ENCODE measurements around the gene CNDP2.
"Not testable (repeated sequence)": the region's sequence is repeated elsewhere in the genome, so short reads cannot be mapped to it uniquely, and the experiment has no call there.

Gene CNDP2

GRCh38 chr18:74497778-74498177 lies 1.6 kb downstream of the CNDP2 start:
- Histone ChIP-seq H3K27me3 (replicated peaks; ENCODE audit: insufficient read depth, low read length) (no peaks in the 10 kb centered on the region), H3K36me3 (replicated peaks; ENCODE audit: insufficient read depth, low read length) (no peaks in the 10 kb centered on the region), H4K20me1 (ENCODE audit: insufficient read depth, low read length) (no peaks in the 10 kb centered on the region), H3K9ac (ENCODE audit: low read length) (no peak overlapping the region), H3K4me3 (ENCODE audit: low read length) (no peak overlapping the region), H3K4me1 (ENCODE audit: low read length) (peaks cover 24% of the 10 kb centered on the region), H3K27ac (ENCODE audit: low read length) (peak overlapping the region; percentile 91; the same call in 1 of the 2 replicates), H3K9me2 (replicated peaks; ENCODE audit: insufficient read depth, low read length) (no peaks in the 10 kb centered on the region), H3K4me2 (ENCODE audit: low read depth, low read length) (peak overlapping the region; percentile 87), H3K9me3 (replicated peaks; ENCODE audit: insufficient read depth, low read length) (no peaks in the 10 kb centered on the region), H3F3A (ENCODE audit: insufficient read depth, low read length) (peaks cover 46% of the 10 kb centered on the region), H2AFZ (ENCODE audit: low read length) (no peak overlapping the region), H3K79me2 (ENCODE audit: low read length) (peaks cover 58% of the 10 kb centered on the region)
- no peak for DNase-seq
- TF ChIP-seq EZH2phosphoT487 (IDR thresholded peaks at IDR 0.05; ENCODE audit: low read length): no peak

- Histone ChIP-seq H3K9me2 (replicated peaks; ENCODE audit: insufficient read depth, low read length) (no peaks in the 10 kb centered on the region), H3K79me2 (ENCODE audit: low read length) (peaks cover 67% of the 10 kb centered on the region), H3K4me1 (ENCODE audit: low read length) (peaks cover 25% of the 10 kb centered on the region), H3K27ac (ENCODE audit: low read length) (peak overlapping the region; percentile 91), H4K20me1 (ENCODE audit: insufficient read depth, low read length) (no peaks in the 10 kb centered on the region), H3K36me3 (replicated peaks; ENCODE audit: insufficient read depth, low read length) (peaks cover 5% of the 10 kb centered on the region), H3K9me3 (replicated peaks; ENCODE audit: insufficient read depth, low read length) (no peaks in the 10 kb centered on the region), H3K4me3 (ENCODE audit: low read length) (peak overlapping the region; percentile 72), H3K27me3 (replicated peaks; ENCODE audit: insufficient read depth, low read length) (no peaks in the 10 kb centered on the region), H3K9ac (ENCODE audit: low read length) (peak overlapping the region; percentile 76), H3K4me2 (ENCODE audit: low read depth, low read length) (peak overlapping the region; percentile 87), H3F3A (ENCODE audit: insufficient read depth, low read length) (peaks cover 46% of the 10 kb centered on the region), H2AFZ (ENCODE audit: low read length) (peak overlapping the region; percentile 17; the same call in 1 of the 2 replicates)
- DNase-seq: peak; percentile 89
- TF ChIP-seq CTCF (IDR thresholded peaks at IDR 0.05; ENCODE audit: low read length) (no peak), EZH2phosphoT487 (IDR thresholded peaks at IDR 0.05; ENCODE audit: low read length) (no peak), EZH2 (optimal IDR thresholded peaks at IDR 0.05; ENCODE audit: low read depth, low read length) (no peak)
Measured at GRCh38 chr18:74498712-74499627, 2.8 kb downstream of the CNDP2 start.

- no peaks in the 10 kb centered on the region for H3K9me3 ChIP-seq (replicated peaks; ENCODE audit: insufficient read depth, low read length)
- no peaks in the 10 kb centered on the region for H3K27me3 ChIP-seq (replicated peaks; ENCODE audit: insufficient read depth, low read length)
- H3K79me2 ChIP-seq (ENCODE audit: low read length): peaks cover 73% of the 10 kb centered on the region
- H3K9ac ChIP-seq (ENCODE audit: low read length): peak overlapping the region; percentile 76
- peak; percentile 86 for DNase-seq
- H3K4me3 ChIP-seq (ENCODE audit: low read length): peak overlapping the region; percentile 72
- H3K4me1 ChIP-seq (ENCODE audit: low read length): peaks cover 25% of the 10 kb centered on the region
- peak overlapping the region; percentile 91 for H3K27ac ChIP-seq (ENCODE audit: low read length)
- H3K36me3 ChIP-seq (replicated peaks; ENCODE audit: insufficient read depth, low read length): peaks cover 8% of the 10 kb centered on the region
- no peak overlapping the region for H2AFZ ChIP-seq (ENCODE audit: low read length)
- H3K9me2 ChIP-seq (replicated peaks; ENCODE audit: insufficient read depth, low read length): no peaks in the 10 kb centered on the region
- no peaks in the 10 kb centered on the region for H4K20me1 ChIP-seq (ENCODE audit: insufficient read depth, low read length)
- peaks cover 46% of the 10 kb centered on the region for H3F3A ChIP-seq (ENCODE audit: insufficient read depth, low read length)
- TF ChIP-seq EZH2phosphoT487 (IDR thresholded peaks at IDR 0.05; ENCODE audit: low read length) (no peak), CTCF (IDR thresholded peaks at IDR 0.05; ENCODE audit: low read length) (no peak)
- H3K4me2 ChIP-seq (ENCODE audit: low read depth, low read length): peak overlapping the region; percentile 87
Measured at GRCh38 chr18:74499633-74500032, 3.5 kb downstream of the CNDP2 start.

GRCh38 chr18:74500372-74500771 lies 4.2 kb downstream of the CNDP2 start:
- H3K9me2 ChIP-seq (replicated peaks; ENCODE audit: insufficient read depth, low read length): no peaks in the 10 kb centered on the region
- TF ChIP-seq EZH2phosphoT487 (IDR thresholded peaks at IDR 0.05; ENCODE audit: low read length) (no peak), CTCF (IDR thresholded peaks at IDR 0.05; ENCODE audit: low read length) (no peak), EZH2 (optimal IDR thresholded peaks at IDR 0.05; ENCODE audit: low read depth, low read length) (no peak)
- H2AFZ ChIP-seq (ENCODE audit: low read length): no peak overlapping the region
- peaks cover 81% of the 10 kb centered on the region for H3K79me2 ChIP-seq (ENCODE audit: low read length)
- H3K9me3 ChIP-seq (replicated peaks; ENCODE audit: insufficient read depth, low read length): no peaks in the 10 kb centered on the region
- peaks cover 25% of the 10 kb centered on the region for H3K4me1 ChIP-seq (ENCODE audit: low read length)
- peak overlapping the region; percentile 87 for H3K4me2 ChIP-seq (ENCODE audit: low read depth, low read length)
- peak overlapping the region; percentile 76 for H3K9ac ChIP-seq (ENCODE audit: low read length)
- peak overlapping the region; percentile 72 for H3K4me3 ChIP-seq (ENCODE audit: low read length)
- H3K27ac ChIP-seq (ENCODE audit: low read length): peak overlapping the region; percentile 91
- no peaks in the 10 kb centered on the region for H3K27me3 ChIP-seq (replicated peaks; ENCODE audit: insufficient read depth, low read length)
- H3K36me3 ChIP-seq (replicated peaks; ENCODE audit: insufficient read depth, low read length): peaks cover 8% of the 10 kb centered on the region
- DNase-seq: no peak
- no peaks in the 10 kb centered on the region for H4K20me1 ChIP-seq (ENCODE audit: insufficient read depth, low read length)
- H3F3A ChIP-seq (ENCODE audit: insufficient read depth, low read length): peaks cover 46% of the 10 kb centered on the region

GRCh38 chr18:74500774-74501173 lies 4.6 kb downstream of the CNDP2 start:
- Histone ChIP-seq H3K4me3 (ENCODE audit: low read length) (peak overlapping the region; percentile 72), H3K27ac (ENCODE audit: low read length) (peak overlapping the region; percentile 91), H3F3A (ENCODE audit: insufficient read depth, low read length) (peaks cover 46% of the 10 kb centered on the region), H3K4me2 (ENCODE audit: low read depth, low read length) (peak overlapping the region; percentile 87), H3K79me2 (ENCODE audit: low read length) (peaks cover 85% of the 10 kb centered on the region), H3K9ac (ENCODE audit: low read length) (peak overlapping the region; percentile 76), H3K4me1 (ENCODE audit: low read length) (peaks cover 25% of the 10 kb centered on the region)
- not testable (repeated sequence) for H2AFZ ChIP-seq (ENCODE audit: low read length); H3K9me3 ChIP-seq (replicated peaks; ENCODE audit: insufficient read depth, low read length); H4K20me1 ChIP-seq (ENCODE audit: insufficient read depth, low read length); DNase-seq; H3K9me2 ChIP-seq (replicated peaks; ENCODE audit: insufficient read depth, low read length); H3K27me3 ChIP-seq (replicated peaks; ENCODE audit: insufficient read depth, low read length); H3K36me3 ChIP-seq (replicated peaks; ENCODE audit: insufficient read depth, low read length)

Data from MM.1S (cell line).